Endothelial cell of umbilical vein (primary cell): Measurements from ENCODE around the gene ITGA1. TPM values are rescaled to one million over a fixed set of nuclear protein-coding genes. Genes with fewer than 3 reads are reported as not detected.

Experiments used
- BruUV-seq: library from RNA; stranded (reverse); fragments of 400-500 nt; replicated peaks from 2 replicates; lab custom pipeline; 2021; lab: Mats Ljungman, UMichigan
- CTCF ChIA-PET: fragments of 300-600, 350-600 bp; sonication (Branson Sonifier 250); formaldehyde crosslinking; loops from one replicate; lab custom pipeline; 2021; ENCODE audit warnings: antibody characterized with exemption, inconsistent platforms; lab: Charles Lee
- POLR2A ChIA-PET: fragments of 300-600, 350-600 bp; sonication (Branson Sonifier 250); formaldehyde crosslinking; loops from one replicate; lab custom pipeline; 2021; ENCODE audit warnings: antibody characterized with exemption, inconsistent platforms; lab: Charles Lee
- DNase-seq: peaks from one replicate; pipeline ENCODE4 v3.0.0-alpha.2; 2011; ENCODE audit warnings: low read depth, low spot score
- FAIRE-seq: peaks from 2 replicates; lab custom pipeline; 2011; peaks lifted over from hg19 to GRCh38; lab: Jason Lieb, UNC
- H2AFZ ChIP-seq: 2 replicates; pipeline ENCODE4 v1.6.0; 2012; ENCODE audit warnings: low read depth, low read length, control low read depth, inconsistent platforms
- H3K27ac ChIP-seq: 2 replicates; pipeline ENCODE4 v1.5.1; 2011; ENCODE audit warnings: low read depth, mild to moderate bottlenecking, control low read depth, low read length, moderate library complexity; ENCODE audit not compliant: insufficient read depth
- H3K27me3 ChIP-seq, 2 experiments: 2 replicates each; pipeline versions ENCODE4 v1.6.0 to v1.6.1; 2011; ENCODE audit warnings: low read length in 2 of 2, mixed read lengths in 1 of 2; ENCODE audit not compliant: control insufficient read depth in 2 of 2, insufficient read depth in 2 of 2
- H3K36me3 ChIP-seq, 2 experiments: 2 replicates in 1 of 2; 3 replicates in 1 of 2; pipeline ENCODE4 v1.5.1; 2011; ENCODE audit warnings: low read length in 2 of 2, mild to moderate bottlenecking in 1 of 2, moderate library complexity in 1 of 2; ENCODE audit not compliant: control insufficient read depth in 2 of 2, insufficient read depth in 2 of 2; ENCODE audit errors: extremely low read depth in 1 of 2
- H3K4me1 ChIP-seq: 3 replicates; pipeline ENCODE4 v1.5.1; 2011; ENCODE audit warnings: mild to moderate bottlenecking, low read length; ENCODE audit not compliant: control insufficient read depth, insufficient read depth; ENCODE audit errors: extremely low read depth
- H3K4me2 ChIP-seq: 2 replicates; pipeline ENCODE4 v1.6.1; 2011; ENCODE audit warnings: low read length, control low read depth, mixed read lengths; ENCODE audit not compliant: insufficient read depth
- H3K4me3 ChIP-seq, 3 experiments: fragments of 200-600 bp in 1 of 3; sonication (generic), shearing (Covaris generic) in 1 of 3; replicated peaks in 1 of 3; 2 replicates each; pipeline ENCODE4 v1.5.1; 2011 to 2016; ENCODE audit warnings: control low read depth in 3 of 3, low read length in 3 of 3, mild to moderate bottlenecking in 2 of 3, inconsistent platforms in 1 of 3, low read depth in 1 of 3, moderate library complexity in 1 of 3; ENCODE audit not compliant: insufficient read depth in 1 of 3
- H3K79me2 ChIP-seq: 2 replicates; pipeline ENCODE4 v1.6.0; 2012; ENCODE audit warnings: low read length, inconsistent platforms; ENCODE audit not compliant: control insufficient read depth, insufficient read depth
- H3K9ac ChIP-seq: replicated peaks from 2 replicates; pipeline ENCODE3; 2011; ENCODE audit warnings: low read length, control low read depth; ENCODE audit not compliant: insufficient read depth; ENCODE audit errors: extremely low read depth
- H3K9me1 ChIP-seq: replicated peaks from 3 replicates; pipeline ENCODE4 v1.6.0; 2011; ENCODE audit warnings: mild to moderate bottlenecking, low read length; ENCODE audit not compliant: control insufficient read depth, insufficient read depth; ENCODE audit errors: extremely low read depth
- H3K9me3 ChIP-seq: replicated peaks from 2 replicates; pipeline ENCODE4 v1.5.1; 2012; ENCODE audit warnings: low read length, inconsistent platforms; ENCODE audit not compliant: control insufficient read depth, insufficient read depth
- H4K20me1 ChIP-seq: replicated peaks from 2 replicates; pipeline ENCODE3; 2011; ENCODE audit warnings: mild to moderate bottlenecking, low read length; ENCODE audit not compliant: control insufficient read depth, insufficient read depth; ENCODE audit errors: extremely low read depth
- CTCF ChIP-seq, 2 donors: IDR thresholded peaks; 1 replicate in 1 of 2; 2 replicates in 1 of 2; pipeline ENCODE4 v1.5.1; 2011; ENCODE audit warnings: low read length in 2 of 2, mild to moderate bottlenecking in 2 of 2, moderate library complexity in 2 of 2, control low read depth in 1 of 2, inconsistent platforms in 1 of 2, low read depth in 1 of 2; ENCODE audit not compliant: insufficient read depth in 1 of 2; ENCODE audit errors: extremely low read depth in 1 of 2
- EZH2 ChIP-seq: IDR thresholded peaks from 2 replicates; pipeline ENCODE4 v1.6.1; 2012; ENCODE audit warnings: borderline replicate concordance, low read depth, mild to moderate bottlenecking, moderate library complexity, low read length, inconsistent platforms; ENCODE audit not compliant: severe bottlenecking
- FOS ChIP-seq: IDR thresholded peaks from 2 replicates; pipeline ENCODE4 v1.6.1; 2011; ENCODE audit warnings: mild to moderate bottlenecking, low read length, moderate library complexity, borderline replicate concordance; ENCODE audit not compliant: insufficient read depth
- GATA2 ChIP-seq: IDR thresholded peaks from 2 replicates; pipeline ENCODE4 v1.7.0; 2011; ENCODE audit warnings: low read depth, mild to moderate bottlenecking, moderate library complexity, mixed read lengths, low read length; ENCODE audit not compliant: insufficient read length, insufficient read depth
- JUN ChIP-seq: IDR thresholded peaks from 2 replicates; pipeline ENCODE4 v1.6.1; 2011; ENCODE audit warnings: borderline replicate concordance, low read depth; ENCODE audit not compliant: insufficient read length, insufficient read depth
- MYC ChIP-seq: IDR thresholded peaks from one replicate; pipeline ENCODE4 v1.6.1; 2011; ENCODE audit warnings: mild to moderate bottlenecking, low read depth, low read length
- POLR2A ChIP-seq: IDR thresholded peaks from 2 replicates; pipeline ENCODE4 v1.6.1; 2012; ENCODE audit warnings: low read depth, mild to moderate bottlenecking, control low read depth, low read length
- POLR2AphosphoS5 ChIP-seq: IDR thresholded peaks from 2 replicates; pipeline ENCODE4 v1.6.1; 2012; ENCODE audit warnings: low read depth, mild to moderate bottlenecking, control low read depth, low read length, moderate library complexity; ENCODE audit not compliant: insufficient read depth
- dilution Hi-C: fragments of 300-500 bp; cut with MboI; formaldehyde crosslinking; loops from one replicate; pipeline ENCODE4 v1.15.0; 2019; ENCODE audit warnings: low sequenced_read_pairs; ENCODE audit not compliant: extremely low pct_ligation_motif_present
- intact Hi-C: fragments of 100-400 bp; cut with micrococcal nuclease; formaldehyde crosslinking; loops from one replicate; pipeline ENCODE4 v1.10.0; 2022
- polyA plus RNA-seq, 4 experiments: library from polyadenylated mRNA; depleted of rRNA in 3 of 4; stranded (reverse) in 3 of 4; unstranded in 1 of 4; fragments of >200 nt; gene quantifications; 2 replicates each; pipeline versions ENCODE4 v1.2.1 to v1.2.3, GENCODE V29; 2011 to 2012; ENCODE audit warnings: missing spikeins in 1 of 4
- total RNA-seq: library from RNA; stranded (reverse); gene quantifications from 2 replicates; pipeline ENCODE4 v1.2.3, GENCODE V29; 2021
- TF ChIP-seq, protein P1 (sequence below): IDR thresholded peaks from 2 replicates; pipeline ENCODE4 v1.6.1; 2011; ENCODE audit not compliant: insufficient read depth, insufficient read length

Gene ITGA1
- total and polyA plus RNA-seq, 2 donors (not counting 3 experiments of a cell fraction or from before 2014, with no cell fraction given), result 0.65 to 1.9 TPM

DNA sequence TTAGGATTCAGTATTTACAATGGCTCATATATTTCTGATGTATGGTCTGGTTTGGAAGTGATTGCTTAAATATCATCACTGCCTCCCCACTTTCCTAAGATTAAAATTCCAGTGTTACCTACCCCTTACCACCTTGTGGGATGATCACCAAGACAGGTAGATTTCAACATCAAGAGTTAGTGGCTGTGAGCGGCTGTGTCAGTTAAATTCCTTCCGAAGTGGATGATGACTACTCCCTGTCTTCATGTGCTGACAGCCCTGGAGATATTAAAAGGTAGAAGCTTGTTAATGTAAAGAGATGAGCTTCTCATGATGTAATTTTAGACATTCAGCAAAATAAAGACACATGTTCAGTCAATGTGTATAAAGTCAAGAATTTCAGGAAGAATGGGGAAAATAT is 205.7 kb downstream of the ITGA1 start:
- Histone ChIP-seq H4K20me1 (peaks cover 2% of the 10 kb centered on the region), H3K9me3 (no peaks in the 10 kb centered on the region), H3K79me2 (peaks cover 91% of the 10 kb centered on the region), H3K4me1 (peaks cover 38% of the 10 kb centered on the region), H3K27me3 (no peaks in the 10 kb centered on the region), H3K4me2 (peak overlapping the region; percentile 18), H3K9ac (no peak overlapping the region), H3K9me1 (no peaks in the 10 kb centered on the region), H3K27ac (no peak overlapping the region), H2AFZ (no peak overlapping the region), H3K36me3 (no peaks in the 10 kb centered on the region), H3K4me3 (no peak overlapping the region)
- no TSS peak for BruUV-seq
- dilution Hi-C loops (no loop called here), intact Hi-C loops (no loop called here)
- TF ChIP-seq JUN (no peak), CTCF (IDR thresholded peaks at IDR 0.05; ENCODE audit: extremely low read depth in 1 of 2, insufficient read depth in 1 of 2, low read depth in 1 of 2, low read length in 2 of 2) (no peak), GATA2 (no peak), FOS (no peak), MYC (no peak), EZH2 (no peak), POLR2A (no peak), POLR2AphosphoS5 (no peak)
- TF ChIP-seq, protein P1, sequence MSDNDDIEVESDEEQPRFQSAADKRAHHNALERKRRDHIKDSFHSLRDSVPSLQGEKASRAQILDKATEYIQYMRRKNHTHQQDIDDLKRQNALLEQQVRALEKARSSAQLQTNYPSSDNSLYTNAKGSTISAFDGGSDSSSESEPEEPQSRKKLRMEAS, result no peak
- DNase-seq (no peak), FAIRE-seq (no peak)
- ChIA-PET POLR2A (no interaction called here), CTCF (no interaction called here)
